HG03196 (cell line): ENCODE measurements around the gene PLCXD3.

Source experiments
- ATAC-seq: cut with Tn5 transposase; IDR thresholded peaks from one replicate; pipeline ENCODE4 v1.9.1; 2021; ENCODE audit not compliant: unreplicated experiment

Gene PLCXD3, protein sequence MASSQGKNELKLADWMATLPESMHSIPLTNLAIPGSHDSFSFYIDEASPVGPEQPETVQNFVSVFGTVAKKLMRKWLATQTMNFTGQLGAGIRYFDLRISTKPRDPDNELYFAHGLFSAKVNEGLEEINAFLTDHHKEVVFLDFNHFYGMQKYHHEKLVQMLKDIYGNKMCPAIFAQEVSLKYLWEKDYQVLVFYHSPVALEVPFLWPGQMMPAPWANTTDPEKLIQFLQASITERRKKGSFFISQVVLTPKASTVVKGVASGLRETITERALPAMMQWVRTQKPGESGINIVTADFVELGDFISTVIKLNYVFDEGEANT

DNA sequence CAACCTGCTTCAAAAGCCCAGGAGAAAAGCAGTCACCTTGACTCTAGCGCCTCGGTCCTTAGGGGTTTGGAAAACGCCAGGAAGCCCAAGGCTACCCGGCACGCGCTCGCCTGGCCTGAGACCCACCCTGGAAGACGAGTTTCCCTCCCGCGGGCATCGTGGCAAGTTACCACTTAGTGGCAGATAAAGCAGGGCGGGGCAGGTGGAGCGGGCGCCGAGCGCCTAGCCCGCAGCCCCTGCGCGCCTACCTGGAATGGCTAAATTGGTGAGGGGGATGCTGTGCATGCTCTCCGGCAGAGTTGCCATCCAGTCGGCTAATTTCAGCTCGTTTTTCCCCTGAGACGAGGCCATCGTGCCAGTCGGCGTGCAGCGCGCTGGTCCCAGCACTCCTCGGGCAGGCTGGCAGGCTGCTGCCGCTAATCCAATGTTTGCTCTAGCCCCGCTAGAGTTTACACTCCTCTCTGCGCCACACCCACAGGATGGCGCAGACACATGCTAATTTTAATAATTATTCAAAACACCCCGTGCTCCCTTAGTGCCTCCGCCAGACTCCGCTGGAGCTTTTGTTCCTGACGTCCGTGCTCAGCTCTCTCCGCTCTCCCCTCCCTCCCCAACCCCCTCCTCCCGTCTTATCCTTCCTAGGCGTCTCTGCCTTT, at the start of gene PLCXD3:
Gene PLCXD3 (minus strand): TSS at position 426 of the 656 bp plus-strand sequence. CDS start 75 bp downstream, at position 351.
- no peak for ATAC-seq

DNA sequence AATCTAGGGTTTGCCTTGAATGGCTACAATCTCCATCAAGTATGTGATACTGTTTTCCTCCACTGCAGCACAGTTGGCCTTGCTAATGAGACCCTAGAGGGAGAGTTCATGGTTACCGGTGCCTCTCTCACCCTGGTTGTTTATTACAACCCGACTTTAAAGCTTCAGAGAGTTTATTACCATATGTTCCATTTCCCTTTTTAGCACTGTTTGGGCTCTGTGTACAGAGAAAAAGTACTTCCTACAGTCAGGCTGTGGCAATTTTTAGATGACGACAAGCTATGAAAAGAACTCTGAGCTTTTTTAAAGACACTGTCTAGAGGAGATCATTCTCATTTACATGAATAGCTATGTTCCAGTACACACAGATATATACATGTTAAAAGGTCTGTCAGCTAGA, 48.8 kb upstream of the PLCXD3 start:
- ATAC-seq: no peak

DNA sequence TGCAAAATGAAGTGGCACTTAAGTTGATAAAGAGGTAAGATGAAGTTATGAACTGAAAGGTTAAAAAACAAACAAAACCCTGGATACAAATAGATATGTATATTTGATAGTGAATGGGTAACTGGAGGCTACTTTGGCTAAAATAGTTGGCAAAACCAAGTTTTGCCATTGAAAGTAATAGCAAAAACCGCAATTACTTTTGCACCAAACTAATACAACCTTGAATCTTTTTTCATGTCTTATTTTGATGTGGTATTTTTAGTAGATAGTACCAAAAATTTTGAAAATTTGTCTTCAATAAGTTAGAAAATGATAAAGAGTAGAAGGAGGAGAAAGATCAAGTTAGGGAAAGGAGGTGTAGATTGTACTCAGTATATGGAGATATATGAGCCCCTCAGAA, 47.9 kb upstream of the PLCXD3 start:
- no peak for ATAC-seq

DNA sequence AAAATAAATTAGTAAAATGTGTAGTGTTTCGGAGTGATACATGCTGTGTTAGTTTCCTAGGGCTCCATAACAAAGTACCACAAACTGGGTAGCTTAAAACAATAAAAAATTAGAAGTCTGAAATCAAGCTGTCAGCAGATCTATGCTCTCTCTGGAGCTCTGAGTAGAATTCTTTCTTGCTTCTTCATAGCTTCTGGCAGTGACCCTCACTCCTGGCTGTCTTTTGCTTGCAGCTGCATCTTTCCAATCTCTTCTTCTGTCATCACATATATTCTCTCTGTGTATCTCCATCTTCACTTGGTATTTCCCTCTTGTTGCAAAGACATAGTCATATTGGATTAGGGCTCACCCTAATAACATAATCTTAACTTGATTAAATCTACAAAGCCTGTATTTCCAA, 37.6 kb upstream of the PLCXD3 start:
- no peak for ATAC-seq

DNA sequence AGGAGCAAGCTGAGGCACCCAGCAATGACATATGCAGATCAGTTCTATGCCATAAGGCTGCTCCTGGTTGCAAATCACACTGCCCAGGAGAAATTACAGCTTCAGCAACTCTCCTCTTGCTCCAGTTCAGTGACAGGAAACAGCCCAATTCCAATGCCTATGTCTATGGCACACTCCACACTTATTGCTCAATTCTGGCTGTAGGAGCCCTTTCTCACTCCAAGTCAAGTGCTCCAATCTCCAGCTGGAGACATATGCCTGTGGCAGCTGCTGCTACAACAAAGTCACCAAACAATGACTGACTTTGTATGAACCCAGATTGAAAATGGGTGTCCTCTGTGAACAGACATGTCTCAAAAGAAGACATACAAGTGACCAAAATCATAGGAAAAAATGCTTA, 31.8 kb upstream of the PLCXD3 start:
- ATAC-seq: no peak

DNA sequence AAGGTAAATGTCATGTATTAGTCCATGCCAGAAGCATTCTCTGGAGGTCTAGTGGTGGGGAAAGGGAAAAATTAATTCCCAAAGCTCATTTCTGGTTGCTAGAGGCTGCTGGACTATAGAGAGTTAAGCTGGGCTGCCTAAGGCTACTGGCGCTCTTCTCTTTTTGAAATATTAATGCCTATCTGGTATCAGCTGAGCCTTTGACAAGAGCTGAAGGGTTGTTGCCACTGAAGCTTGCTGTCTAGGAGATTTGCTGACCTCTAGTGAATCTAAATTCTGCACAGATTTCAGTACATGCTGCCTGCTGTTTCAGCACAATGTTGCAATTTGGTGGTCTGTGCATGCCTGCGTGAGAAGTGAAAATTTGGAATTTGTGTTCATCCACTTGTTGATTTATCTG, 29.1 kb upstream of the PLCXD3 start:
- no peak for ATAC-seq

DNA sequence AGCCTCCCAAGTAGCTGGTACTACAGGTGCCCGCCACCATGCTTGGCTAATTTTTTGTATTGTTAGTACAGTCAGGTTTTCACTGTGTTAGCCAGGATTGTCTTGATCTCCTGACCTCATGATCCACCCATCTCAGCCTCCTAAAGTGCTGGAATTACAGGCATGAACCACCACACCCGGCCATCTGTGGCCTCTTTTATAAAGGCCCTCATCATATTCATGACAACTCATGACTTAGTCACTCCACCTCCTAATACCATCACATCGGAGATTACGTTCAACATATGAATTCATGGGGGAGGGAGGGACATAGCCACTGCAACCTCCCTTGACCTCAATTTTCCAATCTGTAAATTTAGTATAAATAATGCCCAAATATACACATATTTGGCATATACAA, 27.2 kb upstream of the PLCXD3 start:
- ATAC-seq: no peak

DNA sequence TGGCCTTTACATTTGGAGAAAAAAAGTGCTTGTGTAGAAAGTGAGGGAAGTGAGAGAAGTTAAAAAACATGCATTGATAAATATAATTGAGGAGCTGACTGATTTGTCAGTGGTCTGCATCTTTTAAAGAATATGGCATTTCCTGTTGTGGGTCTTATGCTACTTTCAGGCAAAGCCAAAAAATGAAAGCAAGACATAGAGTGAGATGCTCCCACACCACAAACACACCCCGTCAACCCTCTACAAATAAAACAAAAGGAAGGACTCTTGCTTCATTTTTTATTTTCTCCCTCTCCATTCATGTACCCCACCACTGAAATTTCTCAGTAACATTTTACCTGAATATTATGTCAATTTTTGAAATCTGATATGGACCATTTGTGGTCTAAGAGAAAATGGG, 22.1 kb upstream of the PLCXD3 start:
- no peak for ATAC-seq

DNA sequence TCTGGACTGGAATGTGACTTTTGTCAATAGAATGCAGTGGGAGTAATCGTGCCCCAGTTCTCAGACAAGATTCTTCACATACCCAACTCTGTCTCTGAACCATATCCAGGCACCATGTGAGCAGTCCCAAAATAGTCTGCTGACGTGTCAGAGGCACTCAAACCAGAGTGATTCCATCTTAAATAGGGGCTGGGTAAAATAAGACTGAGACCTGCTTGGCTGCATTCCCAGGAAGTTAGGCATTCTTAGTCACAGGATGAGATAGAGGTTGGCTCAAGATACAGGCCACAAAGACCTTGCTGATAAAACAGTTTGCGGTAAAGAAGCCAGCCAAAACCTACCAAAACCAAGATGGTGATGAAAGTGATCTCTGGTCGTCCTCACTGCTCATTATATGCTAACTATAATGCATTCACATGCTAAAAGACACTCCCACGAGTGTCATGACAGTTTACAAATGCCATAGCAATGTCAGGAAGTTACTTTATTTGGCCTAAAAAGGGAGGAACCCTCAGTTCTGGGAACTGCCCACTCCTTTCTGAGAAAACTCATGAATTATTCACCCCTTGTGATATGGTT, 16.9 kb upstream of the PLCXD3 start:
- ATAC-seq: no peak

DNA sequence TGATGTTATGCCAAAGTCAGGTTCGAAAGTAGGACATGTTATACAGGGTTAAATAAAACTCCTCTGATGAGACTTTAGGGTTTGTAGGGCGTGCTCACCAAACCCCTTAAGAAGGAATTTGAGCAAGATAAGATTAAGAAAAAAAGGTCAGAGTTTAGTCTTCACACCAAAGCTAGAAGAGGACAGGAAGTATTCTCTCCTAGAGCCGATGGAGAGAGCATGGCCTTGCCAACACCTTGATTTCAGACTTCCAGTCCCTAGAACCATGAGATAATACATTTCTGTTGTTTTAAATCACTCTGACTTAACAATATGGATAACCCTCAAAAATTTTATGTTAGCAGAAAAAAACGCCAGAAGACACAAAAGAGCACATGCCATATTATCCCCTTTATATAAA, 16.3 kb upstream of the PLCXD3 start:
- no peak for ATAC-seq

DNA sequence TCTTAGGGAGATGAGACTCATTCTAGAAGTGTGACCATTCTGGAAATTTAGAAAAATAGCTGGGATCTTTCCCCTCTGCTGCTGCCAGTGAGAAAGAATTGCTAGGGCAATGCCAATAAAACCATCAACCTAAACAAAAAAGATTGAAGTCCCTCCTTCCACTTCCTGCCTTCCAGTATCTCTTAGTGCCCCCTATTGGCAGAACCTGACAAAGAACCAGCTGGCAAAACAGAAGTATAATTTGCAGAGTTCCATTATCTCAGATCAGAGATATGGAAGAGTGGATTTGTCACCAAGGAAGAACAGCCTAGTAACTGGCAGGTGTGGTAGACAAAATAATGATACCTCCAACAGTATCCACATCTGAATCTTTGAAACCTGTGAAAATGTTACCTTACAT, 13.8 kb upstream of the PLCXD3 start:
- no peak for ATAC-seq

DNA sequence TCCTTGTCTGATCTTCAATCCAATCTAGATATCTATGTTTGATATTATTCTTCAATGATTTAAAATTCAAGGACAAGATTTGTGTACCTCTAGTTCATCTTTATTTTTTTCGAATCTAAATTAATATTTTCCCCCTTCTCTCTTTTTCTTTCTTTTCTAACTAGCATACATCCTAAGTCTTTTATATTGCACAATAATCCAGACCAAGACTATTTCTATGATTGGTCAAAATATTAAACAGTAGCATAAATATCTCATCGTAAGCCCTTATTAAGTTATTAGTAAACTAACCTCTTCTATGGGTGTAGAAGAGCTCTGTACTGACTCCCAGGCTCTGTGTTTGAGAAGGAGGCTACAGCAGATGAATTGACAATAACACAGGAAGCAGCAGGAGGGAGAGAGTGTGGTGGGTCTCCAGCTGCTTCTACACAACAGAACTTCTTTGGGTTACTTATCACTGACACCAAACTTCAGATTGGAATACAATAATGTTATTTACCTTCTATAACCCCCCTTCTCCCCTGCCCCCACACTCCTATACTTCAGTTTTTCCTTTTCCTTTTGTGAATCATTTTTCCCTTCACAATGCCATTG, 11.9 kb upstream of the PLCXD3 start:
- ATAC-seq: no peak

DNA sequence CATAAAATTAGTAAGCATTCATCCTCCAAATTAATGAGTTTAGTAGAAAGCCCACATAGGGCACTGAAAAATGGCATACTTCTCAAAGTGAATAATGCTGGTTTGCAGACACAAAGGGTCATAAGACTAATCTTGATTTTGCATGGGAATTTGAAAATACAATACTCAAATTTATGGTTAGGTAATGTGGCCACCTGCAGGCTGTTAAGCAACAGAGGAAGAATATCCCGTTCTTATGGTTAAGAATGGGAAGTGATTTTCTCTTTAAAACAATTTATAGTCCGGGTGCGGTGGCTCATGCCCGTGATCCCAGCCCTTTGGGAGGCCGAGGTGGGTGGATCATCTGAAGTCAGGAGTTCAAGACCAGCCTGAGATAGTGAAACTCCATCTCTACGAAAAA, 9.4 kb upstream of the PLCXD3 start:
- ATAC-seq: no peak

DNA sequence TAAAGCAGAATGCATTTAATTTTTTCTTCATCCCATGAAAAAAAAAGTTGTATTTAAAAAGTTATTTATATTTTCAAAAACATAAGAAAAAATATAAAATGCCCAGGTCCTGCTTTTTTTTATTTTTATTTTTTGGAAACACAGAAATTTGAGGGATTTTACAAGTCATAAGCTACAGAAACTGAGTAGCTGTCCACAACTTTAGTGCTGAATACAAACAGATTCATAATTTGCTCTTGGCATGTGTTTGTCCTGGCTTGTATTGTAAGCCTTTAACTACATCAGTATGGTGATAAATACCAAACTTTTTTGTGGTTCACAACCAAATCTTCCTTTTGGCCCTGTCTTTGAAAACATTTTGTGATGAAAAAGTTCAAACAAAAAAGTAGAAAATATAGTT, 7.5 kb upstream of the PLCXD3 start:
- ATAC-seq: no peak

DNA sequence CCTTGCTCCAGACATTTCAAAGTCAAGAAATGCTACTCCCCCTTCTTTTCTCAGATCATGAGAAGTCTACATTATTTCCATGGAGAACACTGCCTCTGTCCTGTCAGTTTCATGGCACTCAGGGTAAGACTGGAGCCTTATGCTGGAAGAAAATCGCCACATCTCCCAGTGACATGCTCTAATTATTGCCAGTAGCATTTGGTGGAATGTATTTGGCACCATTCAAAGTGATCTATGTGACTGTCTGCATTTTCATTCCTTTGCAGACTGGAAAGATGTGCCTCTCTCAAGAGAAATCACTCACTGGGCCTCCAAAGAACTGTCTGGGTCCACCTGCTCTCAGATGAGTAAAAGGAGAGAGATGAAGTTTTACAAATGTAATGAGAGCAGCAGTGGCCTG, 840 bp upstream of the PLCXD3 start:
- ATAC-seq: no peak

DNA sequence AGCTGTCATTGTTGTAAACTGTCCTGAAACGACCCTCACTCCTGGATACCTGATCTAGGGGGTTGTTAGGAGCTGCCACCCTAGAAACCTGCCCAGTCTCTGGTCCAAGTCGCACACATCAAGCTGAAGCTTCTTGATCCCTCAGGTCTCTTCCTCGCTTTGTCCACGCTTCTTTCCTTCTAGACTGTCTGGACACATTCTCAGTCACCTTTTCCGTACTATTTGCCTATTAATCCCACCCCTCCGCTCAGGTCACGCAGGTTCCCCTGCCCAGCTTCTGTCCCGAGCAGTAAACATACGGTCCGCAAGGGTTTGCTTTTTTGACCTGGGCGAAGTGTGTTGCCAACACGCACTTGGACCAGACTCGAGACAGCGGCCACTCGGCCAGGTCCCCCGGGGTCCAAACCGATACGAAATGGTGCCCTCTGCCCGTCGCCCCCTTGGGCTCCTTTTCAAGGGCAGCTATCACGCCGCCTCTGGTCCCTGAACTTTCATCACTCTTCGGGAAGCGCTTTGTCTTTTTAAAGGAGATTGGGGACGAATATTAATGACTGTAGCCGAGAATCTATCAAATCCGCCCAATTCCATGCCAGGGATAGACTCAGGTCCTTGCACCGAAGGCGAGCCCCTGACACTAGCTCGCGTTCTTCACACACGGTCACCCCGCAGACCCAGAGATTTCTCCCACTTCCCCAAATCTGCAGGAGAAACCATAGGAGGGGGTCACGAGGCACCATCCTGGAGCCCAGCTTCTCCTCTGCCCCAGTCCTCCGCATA, 814 bp downstream of the PLCXD3 start:
- ATAC-seq: no peak

DNA sequence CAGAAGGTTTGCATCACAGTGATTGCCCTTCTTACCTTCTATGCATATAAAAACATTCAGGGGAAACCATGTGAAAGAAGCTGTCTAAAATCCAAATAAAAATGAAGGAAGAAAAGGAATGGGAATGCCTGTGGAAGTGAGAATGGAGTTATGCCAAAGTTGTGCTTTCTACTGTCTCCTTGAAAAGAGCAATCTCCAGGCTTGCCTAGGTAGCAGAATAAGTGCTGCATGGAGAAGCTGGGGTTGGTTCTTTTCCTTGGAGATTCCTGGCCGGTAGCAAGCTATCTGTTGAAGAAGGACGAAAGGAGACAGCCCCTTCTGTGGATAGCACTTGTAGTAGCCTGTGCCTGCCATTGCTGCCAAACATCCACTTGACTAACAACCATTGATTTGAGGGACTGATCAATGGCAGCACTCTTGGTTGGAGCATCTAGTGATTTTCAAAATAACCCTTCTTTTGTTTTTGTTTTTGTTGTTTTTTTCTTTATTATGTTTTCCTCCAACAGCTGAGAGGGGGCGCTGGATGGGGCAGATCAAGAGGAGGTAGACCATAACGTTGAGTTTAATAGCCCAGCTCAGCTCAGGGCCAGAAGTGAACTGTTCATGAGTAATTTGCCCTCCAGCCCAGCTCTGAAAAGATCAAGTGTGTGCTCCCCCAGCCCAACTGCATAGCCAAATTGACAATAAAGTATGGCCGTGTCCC, 1.6 kb downstream of the PLCXD3 start:
- no peak for ATAC-seq

DNA sequence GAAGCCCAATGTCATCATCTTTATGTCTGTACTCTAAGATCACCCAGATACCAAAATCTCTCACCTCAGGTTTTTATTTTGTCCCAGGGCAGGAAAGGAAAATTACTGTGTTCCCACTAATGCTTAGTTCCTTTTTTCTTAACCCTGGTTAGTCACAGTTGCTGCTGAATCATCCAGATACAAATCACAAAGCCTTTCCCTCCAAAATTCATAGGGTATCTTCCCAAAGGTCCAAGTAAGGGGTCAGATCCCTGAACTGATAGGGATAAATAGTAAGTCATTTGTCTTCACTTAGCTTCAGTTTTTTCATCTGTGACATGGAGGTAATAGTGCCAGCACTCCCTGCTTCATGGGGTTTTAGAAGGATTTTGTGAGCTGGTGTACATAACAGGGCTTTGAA, 2.2 kb downstream of the PLCXD3 start:
- ATAC-seq: no peak

DNA sequence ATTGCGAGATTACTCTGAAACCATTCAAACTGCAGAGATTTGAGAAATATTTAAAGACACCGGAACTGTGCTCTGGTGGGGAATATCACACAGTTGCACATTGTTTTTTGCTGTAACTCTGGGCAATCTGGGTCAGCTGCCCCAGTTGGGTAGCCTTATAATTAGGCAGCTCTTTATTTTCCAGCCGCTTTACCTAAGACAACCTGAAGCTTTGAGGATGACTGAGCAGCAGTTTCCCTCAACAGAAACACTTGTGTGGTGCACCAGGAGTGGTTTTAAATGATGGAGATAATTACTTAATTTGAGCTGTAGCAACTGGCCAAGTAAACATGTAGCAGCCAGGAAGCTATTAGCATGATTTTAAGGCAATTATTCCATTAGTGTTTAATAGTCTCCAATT, 2.9 kb downstream of the PLCXD3 start:
- no peak for ATAC-seq

DNA sequence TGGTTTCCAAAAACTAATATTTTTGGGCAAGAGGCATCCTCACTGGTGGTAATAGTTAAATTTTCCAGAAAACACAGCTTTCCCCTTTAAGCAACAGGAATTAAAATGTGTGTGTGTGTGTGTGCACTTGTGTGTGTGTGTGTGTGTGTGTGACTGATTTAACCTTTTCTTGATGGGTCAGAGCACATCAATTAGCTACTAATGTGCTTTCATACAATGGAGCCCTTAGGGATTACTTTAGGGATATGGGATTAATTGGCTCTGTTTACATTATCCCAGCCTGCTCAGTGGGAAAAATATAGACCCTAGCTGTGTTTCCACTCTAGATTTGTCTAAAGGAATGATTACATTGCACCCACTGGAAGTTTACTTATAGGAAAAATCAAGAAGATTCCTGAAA, 6.5 kb downstream of the PLCXD3 start:
- no peak for ATAC-seq

DNA sequence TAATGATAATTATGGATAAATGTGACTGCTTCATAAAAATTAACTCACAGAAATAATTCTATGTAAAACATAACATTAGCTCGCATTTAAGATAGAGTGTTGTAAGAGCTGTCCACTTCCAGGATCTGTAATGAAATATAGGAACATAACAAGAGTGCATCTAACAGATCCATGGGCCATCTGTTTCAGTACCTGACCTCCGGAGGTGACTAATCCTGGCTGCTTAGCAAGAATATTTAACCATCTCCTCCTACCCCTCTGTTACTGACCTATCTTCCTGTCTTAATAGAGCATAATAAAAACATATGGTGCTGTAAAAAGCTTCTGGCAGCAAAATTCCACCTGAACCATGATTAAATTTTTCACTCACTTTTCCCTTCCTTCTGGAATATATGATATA, 7.1 kb downstream of the PLCXD3 start:
- no peak for ATAC-seq
